PFSK-1 (cell line): Measurements from ENCODE around the gene INSYN2B.

Experiments used
- SIN3A ChIP-seq: IDR thresholded peaks from 2 replicates; pipeline ENCODE4 v1.6.1; 2012; ENCODE audit warnings: mild to moderate bottlenecking, low read length, moderate library complexity, borderline replicate concordance; ENCODE audit not compliant: insufficient read depth
- TAF1 ChIP-seq: IDR thresholded peaks from 2 replicates; pipeline ENCODE4 v1.6.1; 2012; ENCODE audit warnings: low read length, control low read depth, borderline replicate concordance; ENCODE audit not compliant: insufficient read depth
- TF ChIP-seq, protein P1 (sequence below), 2 experiments: IDR thresholded peaks; 2 replicates each; pipeline versions ENCODE4 v1.6.1 to v1.8.0; 2011 to 2012; ENCODE audit warnings: low read depth in 2 of 2, low read length in 2 of 2, control low read depth in 1 of 2, inconsistent platforms in 1 of 2, mild to moderate bottlenecking in 1 of 2, moderate library complexity in 1 of 2; ENCODE audit not compliant: insufficient read depth in 1 of 2

DNA sequence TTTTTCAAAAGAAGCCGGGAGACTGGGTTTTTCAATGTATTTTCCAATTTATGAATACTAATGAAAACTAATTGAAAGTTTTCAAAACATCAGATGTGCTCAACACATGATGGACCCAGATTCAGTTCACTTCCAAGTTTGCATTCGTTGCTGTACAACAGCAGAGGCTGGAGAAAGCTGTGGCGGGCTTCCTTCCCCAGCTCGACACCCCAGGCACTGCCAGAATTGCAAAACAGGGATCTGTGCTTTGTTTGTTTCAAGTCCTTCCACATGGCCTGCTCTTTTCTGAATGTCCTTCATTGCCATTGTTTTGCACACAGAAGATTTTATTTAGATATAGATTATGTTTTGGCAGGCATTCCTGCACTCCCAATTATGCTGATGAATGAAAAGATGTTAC, 30.3 kb upstream of the INSYN2B start:
- TF ChIP-seq, protein P1, sequence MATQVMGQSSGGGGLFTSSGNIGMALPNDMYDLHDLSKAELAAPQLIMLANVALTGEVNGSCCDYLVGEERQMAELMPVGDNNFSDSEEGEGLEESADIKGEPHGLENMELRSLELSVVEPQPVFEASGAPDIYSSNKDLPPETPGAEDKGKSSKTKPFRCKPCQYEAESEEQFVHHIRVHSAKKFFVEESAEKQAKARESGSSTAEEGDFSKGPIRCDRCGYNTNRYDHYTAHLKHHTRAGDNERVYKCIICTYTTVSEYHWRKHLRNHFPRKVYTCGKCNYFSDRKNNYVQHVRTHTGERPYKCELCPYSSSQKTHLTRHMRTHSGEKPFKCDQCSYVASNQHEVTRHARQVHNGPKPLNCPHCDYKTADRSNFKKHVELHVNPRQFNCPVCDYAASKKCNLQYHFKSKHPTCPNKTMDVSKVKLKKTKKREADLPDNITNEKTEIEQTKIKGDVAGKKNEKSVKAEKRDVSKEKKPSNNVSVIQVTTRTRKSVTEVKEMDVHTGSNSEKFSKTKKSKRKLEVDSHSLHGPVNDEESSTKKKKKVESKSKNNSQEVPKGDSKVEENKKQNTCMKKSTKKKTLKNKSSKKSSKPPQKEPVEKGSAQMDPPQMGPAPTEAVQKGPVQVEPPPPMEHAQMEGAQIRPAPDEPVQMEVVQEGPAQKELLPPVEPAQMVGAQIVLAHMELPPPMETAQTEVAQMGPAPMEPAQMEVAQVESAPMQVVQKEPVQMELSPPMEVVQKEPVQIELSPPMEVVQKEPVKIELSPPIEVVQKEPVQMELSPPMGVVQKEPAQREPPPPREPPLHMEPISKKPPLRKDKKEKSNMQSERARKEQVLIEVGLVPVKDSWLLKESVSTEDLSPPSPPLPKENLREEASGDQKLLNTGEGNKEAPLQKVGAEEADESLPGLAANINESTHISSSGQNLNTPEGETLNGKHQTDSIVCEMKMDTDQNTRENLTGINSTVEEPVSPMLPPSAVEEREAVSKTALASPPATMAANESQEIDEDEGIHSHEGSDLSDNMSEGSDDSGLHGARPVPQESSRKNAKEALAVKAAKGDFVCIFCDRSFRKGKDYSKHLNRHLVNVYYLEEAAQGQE (IDR thresholded peaks at IDR 0.05; ENCODE audit: insufficient read depth in 1 of 2, low read depth in 2 of 2, low read length in 2 of 2), result no peak
- no peak for TF ChIP-seq TAF1
- TF ChIP-seq SIN3A, result no peak
